ENCODE data around the gene RBBP7.
"Not testable (repeated sequence)": the region's sequence is repeated elsewhere in the genome, so short reads cannot be mapped to it uniquely, and the experiment has no call there.

Gene RBBP7

GRCh38 chrX:16867947-16868346 lies 2.2 kb downstream of the RBBP7 start:
- no peaks in the 10 kb centered on the region for H3K9me3 ChIP-seq (ENCODE audit: control insufficient read depth, insufficient read depth, low read length)
- H3K27me3 ChIP-seq (ENCODE audit: control insufficient read depth, low read length) = no peaks in the 10 kb centered on the region
- peaks cover 6% of the 10 kb centered on the region; the same call in 1 of the 2 replicates for H3F3A ChIP-seq (ENCODE audit: control insufficient read depth, insufficient read depth)
- H3K27ac ChIP-seq (ENCODE audit: low read depth, low read length) = no peak overlapping the region
- H4K20me1 ChIP-seq (ENCODE audit: control insufficient read depth, insufficient read depth, low read depth, low read length) = peaks cover 24% of the 10 kb centered on the region
- TF ChIP-seq CTCF (IDR thresholded peaks at IDR 0.05; ENCODE audit: low read depth, low read length, poor library complexity, severe bottlenecking) = no peak
- TF ChIP-seq EZH2phosphoT487 (IDR thresholded peaks at IDR 0.05; ENCODE audit: borderline replicate concordance, low read length) = no peak
- no peaks in the 10 kb centered on the region for H3K9me2 ChIP-seq (replicated peaks; ENCODE audit: control insufficient read depth, low read length)
- peak overlapping the region; percentile 89 for H3K4me3 ChIP-seq (ENCODE audit: low read length)
- peaks cover 52% of the 10 kb centered on the region for H3K36me3 ChIP-seq (ENCODE audit: control insufficient read depth, low read length)
- peak overlapping the region; percentile 84 for H3K4me2 ChIP-seq (ENCODE audit: low read length)
- H3K4me1 ChIP-seq (ENCODE audit: control insufficient read depth, low read length) = peaks cover 56% of the 10 kb centered on the region
- H3K79me2 ChIP-seq (ENCODE audit: control insufficient read depth, low read length) = peaks cover 70% of the 10 kb centered on the region

- TF ChIP-seq CTCF (IDR thresholded peaks at IDR 0.05; ENCODE audit: low read depth, low read length, poor library complexity, severe bottlenecking) (no peak), EZH2phosphoT487 (IDR thresholded peaks at IDR 0.05; ENCODE audit: borderline replicate concordance, low read length) (no peak)
- peaks cover 100% of the 10 kb centered on the region for H3K79me2 ChIP-seq (ENCODE audit: control insufficient read depth, low read length)
- peaks cover 82% of the 10 kb centered on the region for H3K36me3 ChIP-seq (ENCODE audit: control insufficient read depth, low read length)
Measured at GRCh38 chrX:16862829-16863228, 7.3 kb downstream of the RBBP7 start.

GRCh38 chrX:16856744-16857143 lies 13.4 kb downstream of the RBBP7 start:
- Histone ChIP-seq H3K4me1 (ENCODE audit: control insufficient read depth, low read length) (peaks cover 45% of the 10 kb centered on the region), H3K27ac (ENCODE audit: low read depth, low read length) (no peak overlapping the region), H3K4me2 (ENCODE audit: low read length) (0 out of 2 replicates have a peak overlapping the region, but pooled peaks have one; percentile 8), H3K36me3 (ENCODE audit: control insufficient read depth, low read length) (peaks cover 91% of the 10 kb centered on the region), H3K9me2 (replicated peaks; ENCODE audit: control insufficient read depth, low read length) (no peaks in the 10 kb centered on the region), H3K79me2 (ENCODE audit: control insufficient read depth, low read length) (peaks cover 96% of the 10 kb centered on the region), H3K9me3 (ENCODE audit: control insufficient read depth, insufficient read depth, low read length) (no peaks in the 10 kb centered on the region), H4K20me1 (ENCODE audit: control insufficient read depth, insufficient read depth, low read depth, low read length) (peaks cover 5% of the 10 kb centered on the region), H3K27me3 (ENCODE audit: control insufficient read depth, low read length) (no peaks in the 10 kb centered on the region), H3F3A (ENCODE audit: control insufficient read depth, insufficient read depth) (no peaks in the 10 kb centered on the region), H3K4me3 (ENCODE audit: low read length) (no peak overlapping the region)
- TF ChIP-seq EZH2phosphoT487 (IDR thresholded peaks at IDR 0.05; ENCODE audit: borderline replicate concordance, low read length) (no peak), CTCF (IDR thresholded peaks at IDR 0.05; ENCODE audit: low read depth, low read length, poor library complexity, severe bottlenecking) (no peak)

More at GRCh38 chrX:16862829-16863228, 7.3 kb downstream of the RBBP7 start:
- no peak overlapping the region for H3K4me2 ChIP-seq (ENCODE audit: low read length)
- H3F3A ChIP-seq (ENCODE audit: control insufficient read depth, insufficient read depth) = no peaks in the 10 kb centered on the region
- H3K9me2 ChIP-seq (replicated peaks; ENCODE audit: control insufficient read depth, low read length) = no peaks in the 10 kb centered on the region
- no peaks in the 10 kb centered on the region for H3K9me3 ChIP-seq (ENCODE audit: control insufficient read depth, insufficient read depth, low read length)
- no peaks in the 10 kb centered on the region for H3K27me3 ChIP-seq (ENCODE audit: control insufficient read depth, low read length)
- H3K27ac ChIP-seq (ENCODE audit: low read depth, low read length) = no peak overlapping the region
- H3K4me1 ChIP-seq (ENCODE audit: control insufficient read depth, low read length) = peaks cover 45% of the 10 kb centered on the region
- no peak overlapping the region for H3K4me3 ChIP-seq (ENCODE audit: low read length)
- peaks cover 11% of the 10 kb centered on the region; the same call in 1 of the 2 replicates for H4K20me1 ChIP-seq (ENCODE audit: control insufficient read depth, insufficient read depth, low read depth, low read length)

- Histone ChIP-seq H3K36me3 (ENCODE audit: control insufficient read depth, low read length) (peaks cover 91% of the 10 kb centered on the region), H3K79me2 (ENCODE audit: control insufficient read depth, low read length) (peaks cover 93% of the 10 kb centered on the region), H3K4me1 (ENCODE audit: control insufficient read depth, low read length) (peaks cover 45% of the 10 kb centered on the region), H3K4me2 (ENCODE audit: low read length) (peak overlapping the region; percentile 6; the same call in 1 of the 2 replicates)
- H3K27ac ChIP-seq (ENCODE audit: low read depth, low read length); H3K9me2 ChIP-seq (replicated peaks; ENCODE audit: control insufficient read depth, low read length); H3K9me3 ChIP-seq (ENCODE audit: control insufficient read depth, insufficient read depth, low read length); H3F3A ChIP-seq (ENCODE audit: control insufficient read depth, insufficient read depth); H4K20me1 ChIP-seq (ENCODE audit: control insufficient read depth, insufficient read depth, low read depth, low read length); H3K4me3 ChIP-seq (ENCODE audit: low read length); H3K27me3 ChIP-seq (ENCODE audit: control insufficient read depth, low read length): not testable (repeated sequence)
Measured at GRCh38 chrX:16856076-16856404, 14.1 kb downstream of the RBBP7 start.

Data from DOHH2 (cell line).